ENCODE results near the gene SLC4A3.

DNA sequence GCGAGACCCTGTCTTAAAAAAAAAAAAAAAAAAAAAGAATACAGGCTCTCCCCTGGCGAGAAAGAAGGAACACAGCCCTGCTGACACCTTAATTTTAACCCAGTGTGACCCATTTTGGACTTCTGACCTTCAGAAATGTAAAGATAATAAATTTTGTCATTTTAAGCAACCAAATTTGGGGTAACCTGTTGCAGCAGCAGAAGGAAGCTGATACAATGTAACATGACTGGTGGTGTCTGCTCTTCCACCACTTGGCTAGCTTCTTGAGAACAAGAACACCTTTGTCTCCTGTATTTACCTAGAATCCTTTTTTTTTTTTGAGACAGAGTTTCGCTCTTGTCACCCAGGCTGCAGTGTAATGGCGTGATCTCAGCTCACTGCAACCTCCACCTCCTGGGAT is 36.3 kb upstream of the SLC4A3 start:
- TF ChIP-seq SRSF4 (IDR thresholded peaks at IDR 0.05; ENCODE audit: low read depth, low read length, poor library complexity, severe bottlenecking) (no peak), ZEB1 (IDR thresholded peaks at IDR 0.05; ENCODE audit: insufficient replicate concordance, low read depth) (no peak), TBP (CRISPR knock-in tag; IDR thresholded peaks at IDR 0.05) (no peak), DR1 (CRISPR knock-in tag; IDR thresholded peaks at IDR 0.05) (no peak), POLR2A (IDR thresholded peaks at IDR 0.05; ENCODE audit: insufficient read depth in 1 of 2, low read depth in 2 of 2, low read length in 2 of 2) (no peak), MXD4 (CRISPR knock-in tag; IDR thresholded peaks at IDR 0.05) (no peak), SMC3 (IDR thresholded peaks at IDR 0.05; ENCODE audit: low read length) (no peak), DPF2 (CRISPR knock-in tag; IDR thresholded peaks at IDR 0.05; ENCODE audit: borderline replicate concordance, low read depth) (no peak), FOXA1 (IDR thresholded peaks at IDR 0.05) (no peak), FOXA1 (CRISPR knock-in tag; IDR thresholded peaks at IDR 0.05) (no peak)
- TF ChIP-seq, protein P1, sequence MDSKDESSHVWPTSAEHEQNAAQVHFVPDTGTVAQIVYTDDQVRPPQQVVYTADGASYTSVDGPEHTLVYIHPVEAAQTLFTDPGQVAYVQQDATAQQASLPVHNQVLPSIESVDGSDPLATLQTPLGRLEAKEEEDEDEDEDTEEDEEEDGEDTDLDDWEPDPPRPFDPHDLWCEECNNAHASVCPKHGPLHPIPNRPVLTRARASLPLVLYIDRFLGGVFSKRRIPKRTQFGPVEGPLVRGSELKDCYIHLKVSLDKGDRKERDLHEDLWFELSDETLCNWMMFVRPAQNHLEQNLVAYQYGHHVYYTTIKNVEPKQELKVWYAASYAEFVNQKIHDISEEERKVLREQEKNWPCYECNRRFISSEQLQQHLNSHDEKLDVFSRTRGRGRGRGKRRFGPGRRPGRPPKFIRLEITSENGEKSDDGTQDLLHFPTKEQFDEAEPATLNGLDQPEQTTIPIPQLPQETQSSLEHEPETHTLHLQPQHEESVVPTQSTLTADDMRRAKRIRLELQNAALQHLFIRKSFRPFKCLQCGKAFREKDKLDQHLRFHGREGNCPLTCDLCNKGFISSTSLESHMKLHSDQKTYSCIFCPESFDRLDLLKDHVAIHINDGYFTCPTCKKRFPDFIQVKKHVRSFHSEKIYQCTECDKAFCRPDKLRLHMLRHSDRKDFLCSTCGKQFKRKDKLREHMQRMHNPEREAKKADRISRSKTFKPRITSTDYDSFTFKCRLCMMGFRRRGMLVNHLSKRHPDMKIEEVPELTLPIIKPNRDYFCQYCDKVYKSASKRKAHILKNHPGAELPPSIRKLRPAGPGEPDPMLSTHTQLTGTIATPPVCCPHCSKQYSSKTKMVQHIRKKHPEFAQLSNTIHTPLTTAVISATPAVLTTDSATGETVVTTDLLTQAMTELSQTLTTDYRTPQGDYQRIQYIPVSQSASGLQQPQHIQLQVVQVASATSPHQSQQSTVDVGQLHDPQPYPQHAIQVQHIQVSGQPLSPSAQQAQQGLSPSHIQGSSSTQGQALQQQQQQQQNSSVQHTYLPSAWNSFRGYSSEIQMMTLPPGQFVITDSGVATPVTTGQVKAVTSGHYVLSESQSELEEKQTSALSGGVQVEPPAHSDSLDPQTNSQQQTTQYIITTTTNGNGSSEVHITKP (CRISPR knock-in tag; IDR thresholded peaks at IDR 0.05; ENCODE audit: low read depth) = no peak
- TF ChIP-seq, protein P2, sequence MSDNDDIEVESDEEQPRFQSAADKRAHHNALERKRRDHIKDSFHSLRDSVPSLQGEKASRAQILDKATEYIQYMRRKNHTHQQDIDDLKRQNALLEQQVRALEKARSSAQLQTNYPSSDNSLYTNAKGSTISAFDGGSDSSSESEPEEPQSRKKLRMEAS (IDR thresholded peaks at IDR 0.05) = no peak
